K562 (cell line): ENCODE results near the gene SEC14L2. TPM values are rescaled to one million over a fixed set of nuclear protein-coding genes. Genes with fewer than 3 reads are reported as not detected.
"Not testable (repeated sequence)": the region's sequence is repeated elsewhere in the genome, so short reads cannot be mapped to it uniquely, and the experiment has no call there.

Source experiments
- ATAC-seq: fragments of 200-7000 bp; cut with Tn5 transposase; 3 replicates; pipeline ENCODE4 v1.9.1; 2020; ENCODE audit warnings: moderate library complexity
- BruUV-seq: library from RNA; stranded (reverse); fragments of 400-500 nt; replicated peaks from 2 replicates; lab custom pipeline; 2021; lab: Mats Ljungman, UMichigan
- CTCF ChIA-PET: fragments of 300-600 bp; formaldehyde crosslinking; extraction: SDS; loops from one replicate; lab custom pipeline; 2021; ENCODE audit warnings: low intra/inter-chr PET ratio; lab: Yijun Ruan, JAX
- POLR2A ChIA-PET: fragments of 300-600, 350-650 bp; sonication (Branson Sonifier 250); formaldehyde crosslinking; extraction: SDS; loops from one replicate; lab custom pipeline; 2021; ENCODE audit warnings: antibody characterized with exemption, inconsistent platforms; lab: Yijun Ruan, JAX
- DNase-seq, 4 experiments: peaks; one replicate each; pipeline versions ENCODE4 v3.0.0 to v3.0.0-alpha.2; 2011 to 2018; ENCODE audit warnings: low spot score in 3 of 4, mixed read lengths in 3 of 4; ENCODE audit errors: extremely low read depth in 1 of 4
- FAIRE-seq: peaks from 2 replicates; lab custom pipeline; 2011; peaks lifted over from hg19 to GRCh38; lab: Jason Lieb, UNC
- H2AFZ ChIP-seq: 2 replicates; pipeline ENCODE4 v1.6.0; 2011; ENCODE audit warnings: low read depth, low read length, control low read depth, inconsistent platforms
- H3K27ac ChIP-seq: fragments of 200-600 bp; 3 replicates; pipeline ENCODE4 v1.8.0; 2011; ENCODE audit warnings: low read depth, mild to moderate bottlenecking, control low read depth, inconsistent platforms, low read length, moderate library complexity, mixed read lengths; ENCODE audit errors: extremely low read depth
- H3K27me3 ChIP-seq, 2 experiments: fragments of 300-600 bp in 1 of 2; 2 replicates in 1 of 2; 3 replicates in 1 of 2; pipeline versions ENCODE4 v1.6.0 to v1.8.0; 2011; ENCODE audit warnings: inconsistent platforms in 2 of 2, low read length in 2 of 2, mild to moderate bottlenecking in 1 of 2, mixed read lengths in 1 of 2, moderate library complexity in 1 of 2; ENCODE audit not compliant: control insufficient read depth in 2 of 2, insufficient read depth in 2 of 2
- H3K36me3 ChIP-seq: fragments of 300-600 bp; 3 replicates; pipeline ENCODE4 v1.8.0; 2011; ENCODE audit warnings: mild to moderate bottlenecking, low read length, inconsistent platforms; ENCODE audit not compliant: control insufficient read depth, insufficient read depth
- H3K4me1 ChIP-seq, 2 experiments: fragments of 200-600 bp in 1 of 2; replicated peaks in 1 of 2; 2 replicates in 1 of 2; 3 replicates in 1 of 2; pipeline versions ENCODE4 v1.5.1 to v1.8.0; 2011; ENCODE audit warnings: inconsistent platforms in 2 of 2, low read length in 2 of 2, mild to moderate bottlenecking in 1 of 2, mixed read lengths in 1 of 2, moderate library complexity in 1 of 2; ENCODE audit not compliant: control insufficient read depth in 2 of 2, insufficient read depth in 2 of 2
- H3K4me2 ChIP-seq: 2 replicates; pipeline ENCODE4 v1.6.1; 2011; ENCODE audit warnings: low read length, control low read depth, inconsistent platforms, mixed read lengths; ENCODE audit not compliant: insufficient read depth
- H3K4me3 ChIP-seq: fragments of 200-600 bp; sonication (generic), shearing (Covaris generic); 2 replicates; pipeline ENCODE4 v1.5.1; 2016; ENCODE audit warnings: control low read depth, inconsistent platforms
- H3K79me2 ChIP-seq: fragments of 200-600 bp; 3 replicates; pipeline ENCODE4 v1.8.0; 2011; ENCODE audit warnings: low read length, inconsistent platforms; ENCODE audit not compliant: control insufficient read depth, insufficient read depth
- H3K9ac ChIP-seq, 2 experiments: 2 replicates each; pipeline versions ENCODE4 v1.6.0 to v1.6.1; 2011; ENCODE audit warnings: low read depth in 2 of 2, low read length in 2 of 2, control low read depth in 1 of 2, inconsistent platforms in 1 of 2, mild to moderate bottlenecking in 1 of 2, mixed read lengths in 1 of 2; ENCODE audit not compliant: insufficient read depth in 1 of 2
- H3K9me1 ChIP-seq: one replicate; pipeline ENCODE4 v1.6.0; 2011; ENCODE audit warnings: inconsistent platforms, mild to moderate bottlenecking, low read length, moderate library complexity; ENCODE audit not compliant: control insufficient read depth, insufficient read depth
- H3K9me3 ChIP-seq: replicated peaks from 2 replicates; pipeline ENCODE4 v1.5.1; 2011; ENCODE audit warnings: low read depth, low read length, inconsistent platforms; ENCODE audit not compliant: control insufficient read depth, insufficient read depth
- H4K20me1 ChIP-seq: replicated peaks from 2 replicates; pipeline ENCODE4 v1.6.1; 2011; ENCODE audit warnings: low read length, inconsistent platforms, mixed read lengths; ENCODE audit not compliant: control insufficient read depth, insufficient read depth
- BCOR ChIP-seq: fragments of 450-650 bp; IDR thresholded peaks from 2 replicates; pipeline ENCODE4 v1.6.1; 2016
- CAMTA2 ChIP-seq: fragments of 250-450 bp; sonication (Bioruptor Pico); conservative IDR thresholded peaks from 2 replicates; pipeline ENCODE4 v1.5.1; 2022
- MEIS2 ChIP-seq: fragments of 450-650 bp; IDR thresholded peaks from 2 replicates; pipeline ENCODE4 v1.6.1; 2014; ENCODE audit warnings: mild to moderate bottlenecking; ENCODE audit not compliant: partially characterized antibody
- MTA1 ChIP-seq: fragments of 450-650 bp; IDR thresholded peaks from 2 replicates; pipeline ENCODE4 v1.6.1; 2017; ENCODE audit warnings: borderline replicate concordance
- ZNF121 ChIP-seq: sonication (generic); formaldehyde crosslinking; conservative IDR thresholded peaks from 2 replicates; pipeline ENCODE4 v1.8.0; 2022; ENCODE audit warnings: missing genetic modification reagents
- ZNF586 ChIP-seq: fragments of 450-650 bp; formaldehyde crosslinking; conservative IDR thresholded peaks from 2 replicates; pipeline ENCODE4 v1.4.0; 2020; ENCODE audit warnings: mild to moderate bottlenecking, moderate library complexity
- WGBS: fragments of 100-300 bp; shearing (Covaris generic); methylation state at CpG from one replicate; pipeline ENCODE4 v1.1.6; 2016; ENCODE audit warnings: low coverage, mixed read lengths; ENCODE audit not compliant: insufficient coverage; ENCODE audit errors: missing lambda C conversion rate; 5-methylcytosine and 5-hydroxymethylcytosine counted together
- in situ Hi-C: fragments of 300-500 bp; cut with MboI; formaldehyde crosslinking; loops from 4 replicates; pipeline ENCODE4 v1.15.0; 2018; ENCODE audit warnings: inconsistent platforms, mixed read lengths
- intact Hi-C: fragments of 100-400 bp; cut with micrococcal nuclease; formaldehyde crosslinking; loops from 2 replicates; pipeline ENCODE4 v1.14.2; 2022
- polyA plus RNA-seq, 8 experiments: library from polyadenylated mRNA; depleted of rRNA in 4 of 8; stranded (reverse) in 5 of 8; unstranded in 3 of 8; fragments of >200 nt; fragmentation: Nextera tagmentation in 2 of 8; fragmentation: Illumina TruSeq in 1 of 8; extraction: Ambion mirVana in 2 of 8; extraction: Trizol in 1 of 8; gene quantifications; 2 replicates each; pipeline versions ENCODE4 v1.2.1 to v1.2.3, GENCODE V29; 2011 to 2014; ENCODE audit warnings: inconsistent platforms in 1 of 8, missing spikeins in 1 of 8
- total RNA-seq, 7 experiments: library from RNA; depleted of rRNA in 6 of 7; stranded (reverse); fragments of >200 nt in 6 of 7; fragmentation: Illumina TruSeq in 2 of 7; extraction: Trizol in 2 of 7; gene quantifications; 2 replicates each; pipeline versions ENCODE4 v1.2.1 to v1.2.3, GENCODE V29; 2011 to 2021; ENCODE audit warnings: low replicate concordance in 1 of 7
- TF ChIP-seq, protein P1 (sequence below): fragments of 450-650 bp; IDR thresholded peaks from 2 replicates; pipeline ENCODE4 v1.6.1; 2016; ENCODE audit warnings: mild to moderate bottlenecking
- TF ChIP-seq, protein P2 (sequence below), 3 experiments: fragments of 200-800 bp in 1 of 3; fragments of 250-450 bp in 1 of 3; fragments of 450-650 bp in 1 of 3; sonication (Bioruptor Pico) in 1 of 3; sonication (Bioruptor generic) in 1 of 3; formaldehyde crosslinking in 1 of 3; IDR thresholded peaks; 2 replicates each; pipeline versions ENCODE4 v1.6.1 to v1.8.0; 2016 to 2022; ENCODE audit warnings: mild to moderate bottlenecking in 2 of 3, missing genetic modification characterization in 2 of 3, missing compliant biosample characterization in 1 of 3, moderate library complexity in 1 of 3

Gene SEC14L2
- total and polyA plus RNA-seq, 9 of the 15 experiments (the other 6 are each of a cell fraction or from before 2014, with no cell fraction given), result 0.03 to 0.17 (median 0.10) TPM

DNA sequence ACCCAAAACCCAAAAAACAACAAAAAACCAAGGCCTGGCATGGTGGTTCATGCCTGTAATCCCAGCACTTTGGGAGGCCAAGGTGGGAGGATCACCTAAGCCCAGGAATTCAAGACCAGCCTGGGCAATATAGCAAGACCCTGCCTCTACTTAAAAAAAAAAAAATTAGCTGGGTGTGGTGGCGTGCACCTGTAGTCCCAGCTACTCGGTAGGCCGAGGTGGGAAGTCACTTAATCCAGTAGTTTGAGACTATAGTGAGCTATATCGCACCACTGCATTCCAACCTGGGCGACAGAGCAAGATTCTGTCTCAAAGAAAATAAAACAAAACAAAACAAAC, 5.9 kb downstream of the SEC14L2 start:
- DNase-seq, CTCF ChIA-PET, in situ Hi-C loops, H3K9ac ChIP-seq, H2AFZ ChIP-seq, H3K4me2 ChIP-seq, H3K9me1 ChIP-seq, H3K79me2 ChIP-seq: not testable (repeated sequence)
- peak; percentile 63 for TF ChIP-seq ZNF121 (CRISPR knock-in tag)
- TF ChIP-seq BCOR, result peak; percentile 55
- TF ChIP-seq, all 486 proteins: peak for 2; not testable (repeated sequence) for 484
- intact Hi-C loops, H3K27me3 ChIP-seq, H4K20me1 ChIP-seq, H3K4me3 ChIP-seq, H3K36me3 ChIP-seq, H3K27ac ChIP-seq, ATAC-seq, H3K9me3 ChIP-seq, BruUV-seq, FAIRE-seq: not testable (repeated sequence)
- 90% methylated on average over 5 of the region's 5 CpGs for WGBS
- POLR2A ChIA-PET, result interaction anchor here (0.8 to 1.1 kb wide), 2 partner anchors 29 to 57 kb away, joined by 3 read pairs; no protein-coding TSS in a partner anchor
- peaks cover 6 to 21% of the 10 kb centered on the region in 2 experiments; a peak in 3 of 5 replicates for H3K4me1 ChIP-seq

DNA sequence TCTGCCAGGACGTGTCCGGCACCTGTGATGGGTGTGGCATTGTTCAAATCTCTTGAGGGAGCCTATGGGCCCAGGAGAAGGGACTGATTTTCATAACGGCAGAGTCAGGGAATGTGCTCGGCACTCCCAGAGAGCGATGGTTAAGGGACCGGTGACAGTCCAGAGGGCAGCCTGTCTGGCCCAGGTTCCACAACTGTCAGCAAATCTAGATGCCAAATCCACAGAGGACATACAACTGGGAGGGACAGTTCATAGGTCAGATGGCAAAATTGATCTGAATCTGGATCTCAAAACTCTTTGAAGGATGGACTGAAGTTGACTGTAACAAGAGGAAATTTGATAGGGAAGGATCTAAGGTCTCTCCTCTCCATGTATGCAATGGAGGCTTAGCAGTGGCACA, 7.5 kb downstream of the SEC14L2 start:
- H3K36me3 ChIP-seq, result peaks cover 3% of the 10 kb centered on the region; the same call in 2 of the 3 replicates
- in situ Hi-C loops (no loop called here), intact Hi-C loops (no loop called here)
- peaks cover 17% of the 10 kb centered on the region in 2 experiments; a peak in 3 of 5 replicates for H3K4me1 ChIP-seq
- H3K4me3 ChIP-seq, result no peak overlapping the region
- H2AFZ ChIP-seq, result no peak overlapping the region
- ATAC-seq (no peak), DNase-seq (no peak), FAIRE-seq (no peak)
- H4K20me1 ChIP-seq, result peaks cover 8% of the 10 kb centered on the region
- H3K9me3 ChIP-seq, result no peaks in the 10 kb centered on the region
- no peaks in the 10 kb centered on the region for H3K27me3 ChIP-seq
- no peak overlapping the region for H3K9ac ChIP-seq
- ChIA-PET POLR2A (interaction anchor here (0.7 kb wide), 2 partner anchors 18 to 746 kb away, joined by 3 to 4 read pairs; no protein-coding TSS in a partner anchor), CTCF (no interaction called here)
- BruUV-seq, result no TSS peak
- H3K79me2 ChIP-seq, result no peaks in the 10 kb centered on the region
- H3K9me1 ChIP-seq, result peaks cover 3% of the 10 kb centered on the region
- WGBS, result 93% methylated on average over 3 of the region's 6 CpGs
- no peak overlapping the region for H3K4me2 ChIP-seq
- H3K27ac ChIP-seq, result no peak overlapping the region
- TF ChIP-seq ZNF586 (CRISPR knock-in tag), result no peak
- no peak for TF ChIP-seq MTA1
- TF ChIP-seq CAMTA2 (CRISPR knock-in tag), result no peak
- no peak for TF ChIP-seq MEIS2
- TF ChIP-seq, protein P1, sequence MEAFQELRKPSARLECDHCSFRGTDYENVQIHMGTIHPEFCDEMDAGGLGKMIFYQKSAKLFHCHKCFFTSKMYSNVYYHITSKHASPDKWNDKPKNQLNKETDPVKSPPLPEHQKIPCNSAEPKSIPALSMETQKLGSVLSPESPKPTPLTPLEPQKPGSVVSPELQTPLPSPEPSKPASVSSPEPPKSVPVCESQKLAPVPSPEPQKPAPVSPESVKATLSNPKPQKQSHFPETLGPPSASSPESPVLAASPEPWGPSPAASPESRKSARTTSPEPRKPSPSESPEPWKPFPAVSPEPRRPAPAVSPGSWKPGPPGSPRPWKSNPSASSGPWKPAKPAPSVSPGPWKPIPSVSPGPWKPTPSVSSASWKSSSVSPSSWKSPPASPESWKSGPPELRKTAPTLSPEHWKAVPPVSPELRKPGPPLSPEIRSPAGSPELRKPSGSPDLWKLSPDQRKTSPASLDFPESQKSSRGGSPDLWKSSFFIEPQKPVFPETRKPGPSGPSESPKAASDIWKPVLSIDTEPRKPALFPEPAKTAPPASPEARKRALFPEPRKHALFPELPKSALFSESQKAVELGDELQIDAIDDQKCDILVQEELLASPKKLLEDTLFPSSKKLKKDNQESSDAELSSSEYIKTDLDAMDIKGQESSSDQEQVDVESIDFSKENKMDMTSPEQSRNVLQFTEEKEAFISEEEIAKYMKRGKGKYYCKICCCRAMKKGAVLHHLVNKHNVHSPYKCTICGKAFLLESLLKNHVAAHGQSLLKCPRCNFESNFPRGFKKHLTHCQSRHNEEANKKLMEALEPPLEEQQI, result no peak
- TF ChIP-seq, protein P2, sequence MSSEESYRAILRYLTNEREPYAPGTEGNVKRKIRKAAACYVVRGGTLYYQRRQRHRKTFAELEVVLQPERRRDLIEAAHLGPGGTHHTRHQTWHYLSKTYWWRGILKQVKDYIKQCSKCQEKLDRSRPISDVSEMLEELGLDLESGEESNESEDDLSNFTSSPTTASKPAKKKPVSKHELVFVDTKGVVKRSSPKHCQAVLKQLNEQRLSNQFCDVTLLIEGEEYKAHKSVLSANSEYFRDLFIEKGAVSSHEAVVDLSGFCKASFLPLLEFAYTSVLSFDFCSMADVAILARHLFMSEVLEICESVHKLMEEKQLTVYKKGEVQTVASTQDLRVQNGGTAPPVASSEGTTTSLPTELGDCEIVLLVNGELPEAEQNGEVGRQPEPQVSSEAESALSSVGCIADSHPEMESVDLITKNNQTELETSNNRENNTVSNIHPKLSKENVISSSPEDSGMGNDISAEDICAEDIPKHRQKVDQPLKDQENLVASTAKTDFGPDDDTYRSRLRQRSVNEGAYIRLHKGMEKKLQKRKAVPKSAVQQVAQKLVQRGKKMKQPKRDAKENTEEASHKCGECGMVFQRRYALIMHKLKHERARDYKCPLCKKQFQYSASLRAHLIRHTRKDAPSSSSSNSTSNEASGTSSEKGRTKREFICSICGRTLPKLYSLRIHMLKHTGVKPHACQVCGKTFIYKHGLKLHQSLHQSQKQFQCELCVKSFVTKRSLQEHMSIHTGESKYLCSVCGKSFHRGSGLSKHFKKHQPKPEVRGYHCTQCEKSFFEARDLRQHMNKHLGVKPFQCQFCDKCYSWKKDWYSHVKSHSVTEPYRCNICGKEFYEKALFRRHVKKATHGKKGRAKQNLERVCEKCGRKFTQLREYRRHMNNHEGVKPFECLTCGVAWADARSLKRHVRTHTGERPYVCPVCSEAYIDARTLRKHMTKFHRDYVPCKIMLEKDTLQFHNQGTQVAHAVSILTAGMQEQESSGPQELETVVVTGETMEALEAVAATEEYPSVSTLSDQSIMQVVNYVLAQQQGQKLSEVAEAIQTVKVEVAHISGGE (CRISPR knock-in tag; IDR thresholded peaks at IDR 0.05), result no peak
